Loucy (cell line): ENCODE data around the gene STX8.

ENCODE experiments used
- H2AFZ ChIP-seq: fragments of 200-600 bp; sonication (generic); 2 replicates; pipeline ENCODE4 v1.6.0; 2016; ENCODE audit warnings: antibody characterized with exemption, mild to moderate bottlenecking, low read length, moderate library complexity
- H3F3A ChIP-seq: fragments of 200-600 bp; 2 replicates; pipeline ENCODE4 v1.6.0; 2016; ENCODE audit warnings: antibody characterized with exemption, low read depth, mild to moderate bottlenecking
- H3K27me3 ChIP-seq: fragments of 200-600 bp; sonication (generic); 2 replicates; pipeline ENCODE4 v1.6.1; 2014; ENCODE audit warnings: low read length, mild to moderate bottlenecking; ENCODE audit not compliant: insufficient read depth, poor library complexity, severe bottlenecking
- H3K36me3 ChIP-seq: fragments of 200-600 bp; sonication (generic); 2 replicates; pipeline ENCODE4 v1.6.1; 2016; ENCODE audit warnings: low read length; ENCODE audit not compliant: insufficient read depth
- H3K4me1 ChIP-seq: fragments of 200-600 bp; sonication (generic); 2 replicates; pipeline ENCODE4 v1.5.1; 2014; ENCODE audit warnings: low read length, mild to moderate bottlenecking; ENCODE audit not compliant: insufficient read depth, poor library complexity, severe bottlenecking
- H3K4me2 ChIP-seq: fragments of 200-600 bp; sonication (generic); 2 replicates; pipeline ENCODE4 v1.6.0; 2014; ENCODE audit warnings: antibody characterized with exemption, low read length, low read depth, mild to moderate bottlenecking; ENCODE audit not compliant: poor library complexity, severe bottlenecking
- H3K4me3 ChIP-seq: fragments of 200-600 bp; sonication (generic); 2 replicates; pipeline ENCODE4 v1.5.1; 2014; ENCODE audit warnings: low read length, mild to moderate bottlenecking, mixed read lengths; ENCODE audit not compliant: poor library complexity, severe bottlenecking
- H3K79me2 ChIP-seq: fragments of 200-600 bp; sonication (generic); 2 replicates; pipeline ENCODE4 v1.6.1; 2014; ENCODE audit warnings: low read length; ENCODE audit not compliant: insufficient read depth
- H3K9ac ChIP-seq: fragments of 200-600 bp; sonication (generic); 2 replicates; pipeline ENCODE4 v1.6.0; 2014; ENCODE audit warnings: mild to moderate bottlenecking, low read depth, low read length, moderate library complexity; ENCODE audit not compliant: poor library complexity, severe bottlenecking
- H3K9me2 ChIP-seq: fragments of 200-600 bp; sonication (generic); replicated peaks from 2 replicates; pipeline ENCODE4 v1.6.1; 2016; ENCODE audit warnings: low read depth, low read length, mixed read lengths
- H3K9me3 ChIP-seq: fragments of 200-600 bp; sonication (generic); 2 replicates; pipeline ENCODE4 v1.6.1; 2014; ENCODE audit warnings: mild to moderate bottlenecking, antibody characterized with exemption, low read length, low read depth; ENCODE audit not compliant: insufficient read depth
- H4K20me1 ChIP-seq: fragments of 200-600 bp; sonication (generic); 2 replicates; pipeline ENCODE4 v1.6.0; 2014; ENCODE audit warnings: antibody characterized with exemption, low read length, mild to moderate bottlenecking; ENCODE audit not compliant: insufficient read depth, poor library complexity, severe bottlenecking
- CTCF ChIP-seq: fragments of 200-600 bp; sonication (generic); conservative IDR thresholded peaks from 2 replicates; pipeline ENCODE4 v1.5.1; 2014; ENCODE audit warnings: mild to moderate bottlenecking, antibody characterized with exemption, low read length
- EZH2phosphoT487 ChIP-seq: fragments of 200-600 bp; IDR thresholded peaks from 2 replicates; pipeline ENCODE4 v1.6.1; 2018; ENCODE audit warnings: antibody characterized with exemption, mild to moderate bottlenecking, moderate library complexity, borderline replicate concordance

STX8 gene

GRCh38 chr17:9241371-9241712 lies 334.3 kb downstream of the STX8 start:
- Histone ChIP-seq H3F3A (no peaks in the 10 kb centered on the region), H3K9me2 (no peaks in the 10 kb centered on the region), H3K27me3 (no peaks in the 10 kb centered on the region), H3K36me3 (no peaks in the 10 kb centered on the region), H3K4me1 (no peaks in the 10 kb centered on the region), H3K4me2 (no peak overlapping the region), H3K79me2 (no peaks in the 10 kb centered on the region), H3K9ac (no peak overlapping the region), H4K20me1 (no peaks in the 10 kb centered on the region), H3K9me3 (no peaks in the 10 kb centered on the region), H2AFZ (no peak overlapping the region), H3K4me3 (no peak overlapping the region)
- TF ChIP-seq EZH2phosphoT487 (no peak), CTCF (no peak)

GRCh38 chr17:9240659-9241370 lies 334.8 kb downstream of the STX8 start:
- H2AFZ ChIP-seq = no peak overlapping the region
- H3K27me3 ChIP-seq = no peaks in the 10 kb centered on the region
- no peak overlapping the region for H3K9ac ChIP-seq
- no peaks in the 10 kb centered on the region for H3F3A ChIP-seq
- no peaks in the 10 kb centered on the region for H3K9me3 ChIP-seq
- H3K79me2 ChIP-seq = no peaks in the 10 kb centered on the region
- no peak overlapping the region for H3K4me2 ChIP-seq
- H3K9me2 ChIP-seq = no peaks in the 10 kb centered on the region
- no peaks in the 10 kb centered on the region for H3K36me3 ChIP-seq
- no peaks in the 10 kb centered on the region for H3K4me1 ChIP-seq
- H4K20me1 ChIP-seq = no peaks in the 10 kb centered on the region
- no peak for TF ChIP-seq CTCF
- no peak for TF ChIP-seq EZH2phosphoT487
- no peak overlapping the region for H3K4me3 ChIP-seq

GRCh38 chr17:9239793-9240658 lies 335.6 kb downstream of the STX8 start:
- H3K4me2 ChIP-seq = no peak overlapping the region
- no peaks in the 10 kb centered on the region for H3K36me3 ChIP-seq
- H3K4me3 ChIP-seq = no peak overlapping the region
- no peaks in the 10 kb centered on the region for H3K27me3 ChIP-seq
- no peak overlapping the region for H2AFZ ChIP-seq
- TF ChIP-seq EZH2phosphoT487 (no peak), CTCF (no peak)
- H3F3A ChIP-seq = no peaks in the 10 kb centered on the region
- no peaks in the 10 kb centered on the region for H3K4me1 ChIP-seq
- no peaks in the 10 kb centered on the region for H3K9me3 ChIP-seq
- H3K79me2 ChIP-seq = no peaks in the 10 kb centered on the region
- H3K9ac ChIP-seq = no peak overlapping the region
- H4K20me1 ChIP-seq = no peaks in the 10 kb centered on the region
- H3K9me2 ChIP-seq = no peaks in the 10 kb centered on the region
